ENCODE data around the gene COX7A1.

DNA sequence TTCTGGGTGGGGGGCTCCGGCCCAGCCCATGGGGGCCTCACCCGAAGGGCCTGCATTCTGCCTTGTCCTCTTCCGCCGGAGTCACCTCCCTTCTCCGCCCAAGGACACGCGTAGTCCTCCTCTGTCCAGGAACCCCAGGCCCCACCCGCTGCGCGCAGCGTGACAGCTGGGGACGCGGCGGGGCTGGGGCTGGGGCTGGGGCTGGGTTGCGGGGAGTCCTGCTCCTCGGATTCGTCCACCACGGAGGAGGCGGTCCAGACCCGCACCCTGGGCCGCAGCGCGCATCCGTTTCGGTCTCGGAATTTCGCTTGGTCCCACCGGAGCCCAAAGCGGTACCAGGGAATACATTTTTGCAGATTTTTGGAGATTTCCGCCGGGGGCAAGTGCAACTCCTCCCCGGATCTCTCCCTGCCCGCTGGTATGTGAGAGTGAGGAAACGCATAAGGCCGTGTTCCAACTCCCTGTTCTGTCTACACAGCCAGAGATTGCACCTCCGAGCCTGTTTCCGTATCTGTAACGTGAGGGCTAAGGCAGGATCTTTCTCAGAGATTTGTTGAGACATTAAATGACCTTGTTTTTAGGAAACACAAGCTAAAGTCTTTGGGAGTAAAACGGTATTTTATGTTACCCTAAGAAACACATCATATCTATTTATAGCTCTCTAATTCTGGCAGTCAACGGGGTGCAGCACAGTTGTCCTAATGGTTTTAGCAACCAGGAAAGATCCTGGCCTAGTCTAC is at the start of gene COX7A1:
- TF ChIP-seq POLR2AphosphoS5 (IDR thresholded peaks at IDR 0.05): peak; percentile 25
- TF ChIP-seq, protein P1, sequence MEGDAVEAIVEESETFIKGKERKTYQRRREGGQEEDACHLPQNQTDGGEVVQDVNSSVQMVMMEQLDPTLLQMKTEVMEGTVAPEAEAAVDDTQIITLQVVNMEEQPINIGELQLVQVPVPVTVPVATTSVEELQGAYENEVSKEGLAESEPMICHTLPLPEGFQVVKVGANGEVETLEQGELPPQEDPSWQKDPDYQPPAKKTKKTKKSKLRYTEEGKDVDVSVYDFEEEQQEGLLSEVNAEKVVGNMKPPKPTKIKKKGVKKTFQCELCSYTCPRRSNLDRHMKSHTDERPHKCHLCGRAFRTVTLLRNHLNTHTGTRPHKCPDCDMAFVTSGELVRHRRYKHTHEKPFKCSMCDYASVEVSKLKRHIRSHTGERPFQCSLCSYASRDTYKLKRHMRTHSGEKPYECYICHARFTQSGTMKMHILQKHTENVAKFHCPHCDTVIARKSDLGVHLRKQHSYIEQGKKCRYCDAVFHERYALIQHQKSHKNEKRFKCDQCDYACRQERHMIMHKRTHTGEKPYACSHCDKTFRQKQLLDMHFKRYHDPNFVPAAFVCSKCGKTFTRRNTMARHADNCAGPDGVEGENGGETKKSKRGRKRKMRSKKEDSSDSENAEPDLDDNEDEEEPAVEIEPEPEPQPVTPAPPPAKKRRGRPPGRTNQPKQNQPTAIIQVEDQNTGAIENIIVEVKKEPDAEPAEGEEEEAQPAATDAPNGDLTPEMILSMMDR (IDR thresholded peaks at IDR 0.05): no peak
